Neural progenitor cell (in vitro differentiated cells): Measurements from ENCODE around the gene C1GALT1. TPM values are rescaled to one million over a fixed set of nuclear protein-coding genes. Genes with fewer than 3 reads are reported as not detected.
"Not testable (repeated sequence)": the region's sequence is repeated elsewhere in the genome, so short reads cannot be mapped to it uniquely, and the experiment has no call there.

ENCODE experiments used
- DNase-seq: peaks from one replicate; pipeline ENCODE4 v3.0.0-alpha.2; 2016; ENCODE audit warnings: low spot score
- H2AFZ ChIP-seq: fragments of 200-600 bp; sonication (generic); replicated peaks from 2 replicates; pipeline ENCODE4 v1.6.1; 2016; ENCODE audit warnings: antibody characterized with exemption
- H3F3A ChIP-seq: fragments of 200-600 bp; sonication (generic); 2 replicates; pipeline ENCODE4 v1.6.1; 2016; ENCODE audit warnings: antibody characterized with exemption, low read depth
- H3K27ac ChIP-seq: fragments of 200-600 bp; sonication (generic); 2 replicates; pipeline ENCODE4 v1.5.1; 2016; ENCODE audit warnings: mild to moderate bottlenecking
- H3K27me3 ChIP-seq: fragments of 200-600 bp; sonication (generic); 2 replicates; pipeline ENCODE4 v1.6.1; 2016; ENCODE audit warnings: mild to moderate bottlenecking, moderate library complexity
- H3K36me3 ChIP-seq: fragments of 200-600 bp; sonication (generic); 2 replicates; pipeline ENCODE4 v1.5.1; 2016
- H3K4me1 ChIP-seq: fragments of 200-600 bp; sonication (generic); 2 replicates; pipeline ENCODE4 v1.6.1; 2016; ENCODE audit warnings: mixed run types
- H3K4me2 ChIP-seq: fragments of 200-600 bp; sonication (generic); 2 replicates; pipeline ENCODE4 v1.6.1; 2016
- H3K4me3 ChIP-seq: fragments of 200-600 bp; sonication (generic); 2 replicates; pipeline ENCODE4 v1.5.1; 2016
- H3K79me2 ChIP-seq: fragments of 200-600 bp; sonication (generic); 2 replicates; pipeline ENCODE4 v1.6.1; 2016; ENCODE audit warnings: low read depth
- H3K9ac ChIP-seq: fragments of 200-600 bp; sonication (generic); 2 replicates; pipeline ENCODE4 v1.6.1; 2016
- H3K9me3 ChIP-seq: fragments of 200-600 bp; sonication (generic); 2 replicates; pipeline ENCODE4 v1.5.1; 2016; ENCODE audit warnings: low read depth
- H4K20me1 ChIP-seq: fragments of 200-600 bp; sonication (generic); 2 replicates; pipeline ENCODE4 v1.6.1; 2016; ENCODE audit warnings: low read depth
- H3K27ac Mint-ChIP-seq: 3 replicates; pipeline ENCODE4 v1.8.0; 2021; ENCODE audit warnings: mixed read lengths
- H3K27me3 Mint-ChIP-seq: 2 replicates; pipeline ENCODE4 v1.8.0; 2022; ENCODE audit warnings: low read depth, mild to moderate bottlenecking, inconsistent platforms, moderate library complexity, mixed read lengths; ENCODE audit not compliant: insufficient read depth
- H3K36me3 Mint-ChIP-seq: 3 replicates; pipeline ENCODE4 v1.8.0; 2021; ENCODE audit warnings: mixed read lengths
- H3K4me1 Mint-ChIP-seq: 3 replicates; pipeline ENCODE4 v1.8.0; 2021; ENCODE audit warnings: mixed read lengths
- H3K4me3 Mint-ChIP-seq: 3 replicates; pipeline ENCODE4 v1.8.0; 2021; ENCODE audit warnings: mild to moderate bottlenecking, moderate library complexity, mixed read lengths
- H3K9me3 Mint-ChIP-seq: 3 replicates; pipeline ENCODE4 v1.8.0; 2020; ENCODE audit warnings: mixed read lengths
- EZH2 ChIP-seq: fragments of 200-600 bp; sonication (generic); IDR thresholded peaks from 2 replicates; pipeline ENCODE4 v1.6.1; 2017; ENCODE audit warnings: antibody characterized with exemption, mild to moderate bottlenecking, moderate library complexity
- EZH2phosphoT487 ChIP-seq: fragments of 200-600 bp; sonication (generic); IDR thresholded peaks from 2 replicates; pipeline ENCODE4 v1.6.1; 2017; ENCODE audit warnings: antibody characterized with exemption
- total RNA-seq: library from RNA; depleted of rRNA; stranded (reverse); fragments of >200 nt; gene quantifications from 2 replicates; pipeline ENCODE4 v1.2.3, GENCODE V29; 2015; ENCODE audit warnings: low replicate concordance
- TF ChIP-seq, protein P1 (sequence below): fragments of 200-600 bp; sonication (generic); IDR thresholded peaks from 2 replicates; pipeline ENCODE4 v1.5.1; 2017; ENCODE audit warnings: antibody characterized with exemption, mild to moderate bottlenecking

The C1GALT1 gene
- total RNA-seq, 1 donor from 2014 or later: 59.2 TPM

DNA sequence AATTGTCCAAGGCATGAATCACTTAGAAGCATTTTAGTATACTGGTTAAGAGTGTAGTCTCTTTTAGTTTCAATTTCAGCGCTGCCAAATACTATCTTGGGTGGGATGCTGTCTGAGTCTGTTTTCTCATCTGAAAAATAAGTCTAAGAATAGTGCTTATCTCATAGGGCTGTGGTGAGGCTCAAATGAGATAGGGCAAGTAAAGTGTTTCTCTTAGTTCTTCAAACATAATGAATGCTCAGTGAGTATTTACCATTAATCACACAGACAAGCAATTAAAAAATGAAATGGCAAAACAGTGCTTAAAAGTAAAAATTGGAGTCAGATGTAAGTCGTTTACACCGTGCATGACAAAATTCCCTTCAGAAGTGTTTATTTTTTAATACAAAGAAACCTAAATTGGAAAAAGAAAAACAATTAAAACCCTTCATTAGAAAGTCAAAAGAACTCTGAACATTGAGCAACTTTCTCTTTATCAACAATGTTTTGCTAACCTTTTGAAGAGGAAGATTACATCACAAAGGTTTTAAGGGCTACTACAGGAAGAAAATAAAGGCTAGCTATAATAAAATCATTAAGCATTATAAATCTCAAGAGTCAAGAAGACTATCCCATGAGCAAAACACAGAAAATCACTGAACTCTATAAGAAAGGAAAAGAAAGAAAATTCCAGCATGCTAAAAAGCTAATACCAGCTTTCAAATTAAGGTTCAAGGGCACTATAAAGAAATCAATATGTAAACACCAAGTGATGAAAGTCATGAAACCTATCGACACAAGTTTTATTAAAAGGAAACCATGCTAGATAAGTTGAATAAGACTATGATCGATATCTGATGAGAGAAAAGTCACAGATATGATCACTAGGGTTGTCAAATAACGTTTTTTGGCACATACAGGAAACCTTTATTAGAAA is 45.6 kb upstream of the C1GALT1 start:
- Histone ChIP-seq H3K4me1 (peaks cover 4% of the 10 kb centered on the region), H3K27ac (no peak overlapping the region), H3K4me3 (no peak overlapping the region), H3K9me3 (no peaks in the 10 kb centered on the region), H3K9ac (no peak overlapping the region), H3K27me3 (no peaks in the 10 kb centered on the region), H4K20me1 (no peaks in the 10 kb centered on the region), H3K4me2 (no peak overlapping the region), H2AFZ (peak overlapping the region; percentile 2), H3K79me2 (no peaks in the 10 kb centered on the region), H3K36me3 (no peaks in the 10 kb centered on the region), H3F3A (no peaks in the 10 kb centered on the region)
- TF ChIP-seq EZH2phosphoT487: no peak
- TF ChIP-seq, protein P1, sequence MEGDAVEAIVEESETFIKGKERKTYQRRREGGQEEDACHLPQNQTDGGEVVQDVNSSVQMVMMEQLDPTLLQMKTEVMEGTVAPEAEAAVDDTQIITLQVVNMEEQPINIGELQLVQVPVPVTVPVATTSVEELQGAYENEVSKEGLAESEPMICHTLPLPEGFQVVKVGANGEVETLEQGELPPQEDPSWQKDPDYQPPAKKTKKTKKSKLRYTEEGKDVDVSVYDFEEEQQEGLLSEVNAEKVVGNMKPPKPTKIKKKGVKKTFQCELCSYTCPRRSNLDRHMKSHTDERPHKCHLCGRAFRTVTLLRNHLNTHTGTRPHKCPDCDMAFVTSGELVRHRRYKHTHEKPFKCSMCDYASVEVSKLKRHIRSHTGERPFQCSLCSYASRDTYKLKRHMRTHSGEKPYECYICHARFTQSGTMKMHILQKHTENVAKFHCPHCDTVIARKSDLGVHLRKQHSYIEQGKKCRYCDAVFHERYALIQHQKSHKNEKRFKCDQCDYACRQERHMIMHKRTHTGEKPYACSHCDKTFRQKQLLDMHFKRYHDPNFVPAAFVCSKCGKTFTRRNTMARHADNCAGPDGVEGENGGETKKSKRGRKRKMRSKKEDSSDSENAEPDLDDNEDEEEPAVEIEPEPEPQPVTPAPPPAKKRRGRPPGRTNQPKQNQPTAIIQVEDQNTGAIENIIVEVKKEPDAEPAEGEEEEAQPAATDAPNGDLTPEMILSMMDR: no peak
- Mint-ChIP-seq H3K36me3 (no peaks in the 10 kb centered on the region), H3K27me3 (no peaks in the 10 kb centered on the region), H3K9me3 (peaks cover 2% of the 10 kb centered on the region), H3K4me3 (no peak overlapping the region), H3K4me1 (no peaks in the 10 kb centered on the region), H3K27ac (no peak overlapping the region)
- no peak for DNase-seq

DNA sequence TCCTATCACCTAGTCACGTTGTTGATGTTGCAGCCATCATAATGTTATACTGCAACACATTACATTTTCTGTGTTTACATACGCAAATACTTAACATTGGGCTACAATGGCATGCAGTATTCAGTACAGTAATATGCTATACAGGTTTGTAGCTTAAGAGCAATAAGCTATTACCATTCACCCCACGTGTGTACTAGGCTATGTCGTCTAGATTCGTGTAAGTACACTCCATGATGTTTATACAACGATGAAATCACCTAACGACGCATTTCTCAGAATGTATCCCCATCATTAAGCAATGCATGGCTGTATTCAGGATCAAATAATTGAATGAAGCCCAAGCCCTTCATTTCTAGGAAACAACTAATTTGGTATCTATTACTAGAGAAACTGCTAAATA is 43.4 kb upstream of the C1GALT1 start:
- TF ChIP-seq EZH2: no peak
- no peak for TF ChIP-seq EZH2phosphoT487
- TF ChIP-seq, protein P1: no peak
- no peak for DNase-seq
- no peak overlapping the region for H3K9ac ChIP-seq
- no peaks in the 10 kb centered on the region for H3K4me1 Mint-ChIP-seq
- peaks cover 8% of the 10 kb centered on the region for H3K9me3 Mint-ChIP-seq
- H3K27ac ChIP-seq: no peak overlapping the region
- H3K27me3 ChIP-seq: no peaks in the 10 kb centered on the region
- H3K27me3 Mint-ChIP-seq: no peaks in the 10 kb centered on the region
- no peaks in the 10 kb centered on the region for H3K36me3 ChIP-seq
- H3K27ac Mint-ChIP-seq: no peak overlapping the region
- no peak overlapping the region for H2AFZ ChIP-seq
- H3K9me3 ChIP-seq: no peaks in the 10 kb centered on the region
- no peak overlapping the region for H3K4me3 Mint-ChIP-seq
- no peaks in the 10 kb centered on the region for H3F3A ChIP-seq
- H3K36me3 Mint-ChIP-seq: no peaks in the 10 kb centered on the region
- H3K4me1 ChIP-seq: peaks cover 4% of the 10 kb centered on the region
- H3K4me2 ChIP-seq: no peak overlapping the region
- H3K4me3 ChIP-seq: no peak overlapping the region
- no peaks in the 10 kb centered on the region for H3K79me2 ChIP-seq
- no peaks in the 10 kb centered on the region for H4K20me1 ChIP-seq

DNA sequence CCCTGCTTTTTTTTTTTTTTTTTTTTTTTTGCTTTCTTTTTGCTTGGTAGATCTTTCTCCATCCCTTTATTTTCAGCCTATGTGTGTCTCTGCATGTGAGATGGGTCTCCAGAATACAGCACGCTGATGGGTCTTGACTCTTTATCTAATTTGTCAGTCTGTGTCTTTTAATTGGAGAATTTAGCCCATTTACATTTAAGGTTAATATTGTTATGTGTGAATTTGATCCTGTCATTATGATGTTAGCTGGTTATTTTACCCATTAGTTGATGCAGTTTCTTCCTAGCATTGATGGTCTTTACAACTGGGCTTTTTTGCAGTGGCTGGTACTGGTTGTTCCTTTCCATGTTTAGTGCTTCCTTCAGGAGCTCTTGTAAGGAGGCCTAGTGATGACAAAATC is 38.9 kb upstream of the C1GALT1 start:
- H3K36me3 Mint-ChIP-seq: not testable (repeated sequence)

DNA sequence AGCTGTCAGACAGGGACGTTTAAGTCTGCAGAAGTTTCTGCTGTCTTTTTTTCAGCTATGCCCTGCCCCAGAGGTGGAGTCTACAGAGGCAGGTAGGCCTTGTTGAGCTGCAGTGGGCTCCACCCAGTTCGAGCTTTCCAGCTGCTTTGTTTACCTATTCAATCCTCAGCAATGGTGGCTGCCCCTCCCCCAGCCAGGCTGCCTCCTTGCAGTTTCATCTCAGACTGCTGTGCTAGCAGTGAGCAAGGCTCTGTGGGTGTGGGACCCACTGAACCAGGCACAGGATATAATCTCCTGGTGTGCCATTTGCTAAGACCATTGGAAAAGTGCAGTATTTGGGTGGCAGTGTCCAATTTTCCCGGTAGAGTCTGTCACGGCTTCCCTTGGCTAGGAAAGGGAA is 37.2 kb upstream of the C1GALT1 start:
- not testable (repeated sequence) for H3K79me2 ChIP-seq, H3K4me1 Mint-ChIP-seq, H3K27ac Mint-ChIP-seq, H4K20me1 ChIP-seq, H3K27ac ChIP-seq, H3K27me3 ChIP-seq, H3K27me3 Mint-ChIP-seq, H3K9ac ChIP-seq, H3K4me2 ChIP-seq, H3K4me3 ChIP-seq, H3K4me3 Mint-ChIP-seq, H3K4me1 ChIP-seq, H2AFZ ChIP-seq, H3K9me3 ChIP-seq, DNase-seq, H3K36me3 ChIP-seq, H3F3A ChIP-seq, H3K36me3 Mint-ChIP-seq
- H3K9me3 Mint-ChIP-seq: peaks cover 12% of the 10 kb centered on the region

More for the DNA sequence above, 38.9 kb upstream of the C1GALT1 start:
- not testable (repeated sequence) for H3K36me3 ChIP-seq, DNase-seq, H3F3A ChIP-seq, H3K9me3 ChIP-seq, H3K9ac ChIP-seq, H4K20me1 ChIP-seq, H2AFZ ChIP-seq, H3K27ac ChIP-seq, H3K79me2 ChIP-seq, H3K27ac Mint-ChIP-seq, H3K27me3 ChIP-seq, H3K27me3 Mint-ChIP-seq, H3K4me2 ChIP-seq, H3K4me1 ChIP-seq, H3K4me3 Mint-ChIP-seq, H3K4me3 ChIP-seq, H3K4me1 Mint-ChIP-seq
- peaks cover 12% of the 10 kb centered on the region for H3K9me3 Mint-ChIP-seq
